ENCODE results near the gene CPXM2. TPM values are rescaled to one million over a fixed set of nuclear protein-coding genes. Genes with fewer than 3 reads are reported as not detected.

The CPXM2 gene
- polyA plus RNA-seq, 3 donors, result not detected

- Histone ChIP-seq H3K4me2 (replicated peaks; ENCODE audit: extremely low read depth, low read length, poor library complexity, severe bottlenecking) (no peak overlapping the region), H4K20me1 (ENCODE audit: insufficient read depth, low read length) (no peaks in the 10 kb centered on the region), H3K36me3 (replicated peaks in 1 of 2; ENCODE audit: control insufficient read depth in 1 of 2, insufficient read depth in 2 of 2, low read length in 2 of 2) (no peaks in the 10 kb centered on the region), H3K4me3 (replicated peaks in 1 of 3; ENCODE audit: low read depth in 2 of 3, low read length in 3 of 3) (no peak overlapping the region), H3K9me3 (replicated peaks in 1 of 2; ENCODE audit: control insufficient read depth in 1 of 2, insufficient read depth in 1 of 2, low read length in 2 of 2) (no peaks in the 10 kb centered on the region), H3K4me1 (ENCODE audit: control insufficient read depth in 1 of 2, insufficient read depth in 2 of 2, low read length in 2 of 2) (peaks cover 0 to 5% of the 10 kb centered on the region in 2 donors), H3K9ac (ENCODE audit: insufficient read depth, low read length, poor library complexity, severe bottlenecking) (no peak overlapping the region), H3K27ac (ENCODE audit: low read depth in 1 of 2, low read length in 2 of 2) (no peak overlapping the region), H2AFZ (ENCODE audit: insufficient read depth, low read depth, low read length, poor library complexity, severe bottlenecking) (no peak overlapping the region), H3K27me3 (ENCODE audit: control insufficient read depth in 2 of 2, insufficient read depth in 2 of 2, low read length in 2 of 2) (no peaks in the 10 kb centered on the region), H3K79me2 (ENCODE audit: insufficient read depth, low read length) (no peaks in the 10 kb centered on the region)
- intact Hi-C loops (cut with micrococcal nuclease), result no loop called here
- peaks cover 5% of the 10 kb centered on the region for H3K4me1 Mint-ChIP-seq
- no peak overlapping the region for H3K4me3 Mint-ChIP-seq
- TF ChIP-seq, protein P1, sequence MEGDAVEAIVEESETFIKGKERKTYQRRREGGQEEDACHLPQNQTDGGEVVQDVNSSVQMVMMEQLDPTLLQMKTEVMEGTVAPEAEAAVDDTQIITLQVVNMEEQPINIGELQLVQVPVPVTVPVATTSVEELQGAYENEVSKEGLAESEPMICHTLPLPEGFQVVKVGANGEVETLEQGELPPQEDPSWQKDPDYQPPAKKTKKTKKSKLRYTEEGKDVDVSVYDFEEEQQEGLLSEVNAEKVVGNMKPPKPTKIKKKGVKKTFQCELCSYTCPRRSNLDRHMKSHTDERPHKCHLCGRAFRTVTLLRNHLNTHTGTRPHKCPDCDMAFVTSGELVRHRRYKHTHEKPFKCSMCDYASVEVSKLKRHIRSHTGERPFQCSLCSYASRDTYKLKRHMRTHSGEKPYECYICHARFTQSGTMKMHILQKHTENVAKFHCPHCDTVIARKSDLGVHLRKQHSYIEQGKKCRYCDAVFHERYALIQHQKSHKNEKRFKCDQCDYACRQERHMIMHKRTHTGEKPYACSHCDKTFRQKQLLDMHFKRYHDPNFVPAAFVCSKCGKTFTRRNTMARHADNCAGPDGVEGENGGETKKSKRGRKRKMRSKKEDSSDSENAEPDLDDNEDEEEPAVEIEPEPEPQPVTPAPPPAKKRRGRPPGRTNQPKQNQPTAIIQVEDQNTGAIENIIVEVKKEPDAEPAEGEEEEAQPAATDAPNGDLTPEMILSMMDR (IDR thresholded peaks at IDR 0.05), result no peak
- no peaks in the 10 kb centered on the region for H3K36me3 Mint-ChIP-seq
- DNase-seq, result no peak
- H3K27ac Mint-ChIP-seq, result no peak overlapping the region
- 98% methylated on average over 4 of the region's 4 CpGs for WGBS (ENCODE audit: insufficient coverage)
- peaks cover 5 to 28% (median 11%) of the 10 kb centered on the region in 3 donors for H3K27me3 Mint-ChIP-seq (ENCODE audit: low read depth in 3 of 3)
- peaks cover 0 to 2% (median 0%) of the 10 kb centered on the region in 7 donors for H3K9me3 Mint-ChIP-seq
Measured at GRCh38 chr10:123908379-123908778, 16.8 kb upstream of the CPXM2 start.

GRCh38 chr10:123906884-123907652 lies 15.5 kb upstream of the CPXM2 start:
- Histone ChIP-seq H3K27ac (ENCODE audit: low read depth in 1 of 2, low read length in 2 of 2) (no peak overlapping the region), H3K79me2 (ENCODE audit: insufficient read depth, low read length) (no peaks in the 10 kb centered on the region), H3K9ac (ENCODE audit: insufficient read depth, low read length, poor library complexity, severe bottlenecking) (no peak overlapping the region), H3K36me3 (replicated peaks in 1 of 2; ENCODE audit: control insufficient read depth in 1 of 2, insufficient read depth in 2 of 2, low read length in 2 of 2) (no peaks in the 10 kb centered on the region), H3K9me3 (replicated peaks in 1 of 2; ENCODE audit: control insufficient read depth in 1 of 2, insufficient read depth in 1 of 2, low read length in 2 of 2) (no peaks in the 10 kb centered on the region), H2AFZ (ENCODE audit: insufficient read depth, low read depth, low read length, poor library complexity, severe bottlenecking) (no peak overlapping the region), H4K20me1 (ENCODE audit: insufficient read depth, low read length) (no peaks in the 10 kb centered on the region), H3K4me1 (ENCODE audit: control insufficient read depth in 1 of 2, insufficient read depth in 2 of 2, low read length in 2 of 2) (peaks cover 0 to 4% of the 10 kb centered on the region in 2 donors), H3K4me3 (replicated peaks in 1 of 3; ENCODE audit: low read depth in 2 of 3, low read length in 3 of 3) (no peak overlapping the region), H3K27me3 (ENCODE audit: control insufficient read depth in 2 of 2, insufficient read depth in 2 of 2, low read length in 2 of 2) (no peaks in the 10 kb centered on the region), H3K4me2 (replicated peaks; ENCODE audit: extremely low read depth, low read length, poor library complexity, severe bottlenecking) (no peak overlapping the region)
- no peaks in the 10 kb centered on the region for H3K36me3 Mint-ChIP-seq
- H3K9me3 Mint-ChIP-seq, result peaks cover 0 to 9% (median 2%) of the 10 kb centered on the region in 7 donors
- intact Hi-C loops (cut with micrococcal nuclease), result no loop called here
- no peak for DNase-seq
- H3K4me1 Mint-ChIP-seq, result peaks cover 4% of the 10 kb centered on the region
- no peak overlapping the region for H3K27ac Mint-ChIP-seq
- H3K4me3 Mint-ChIP-seq, result no peak overlapping the region
- TF ChIP-seq, protein P1 (IDR thresholded peaks at IDR 0.05), result no peak
- WGBS (ENCODE audit: insufficient coverage), result 80% methylated on average over 6 of the region's 14 CpGs
- peaks cover 3 to 27% (median 11%) of the 10 kb centered on the region in 3 donors for H3K27me3 Mint-ChIP-seq (ENCODE audit: low read depth in 3 of 3)
